Activated CD8-positive, alpha-beta memory T cell treated with anti-CD3 and anti-CD28 coated beads for 1 hour (primary cell): ENCODE data around the gene LRMDA.

ENCODE experiments used
- DNase-seq, 2 donors: peaks; one replicate each; pipeline ENCODE4 v3.0.0-alpha.2; 2020; ENCODE audit warnings: low read depth in 1 of 2; ENCODE audit errors: extremely low read depth in 1 of 2

The LRMDA gene

GRCh38 chr10:75443362-75443761 lies 11.9 kb downstream of the LRMDA start:
- DNase-seq, result no peak

- no peak for DNase-seq
These were observed 13.5 kb downstream of the LRMDA start for GRCh38 chr10:75444781-75445386.

GRCh38 chr10:75446508-75446907 lies 15.1 kb downstream of the LRMDA start:
- no peak for DNase-seq

GRCh38 chr10:75448166-75448565 lies 16.7 kb downstream of the LRMDA start:
- no peak for DNase-seq

GRCh38 chr10:75449382-75450074 lies 18.1 kb downstream of the LRMDA start:
- DNase-seq, result no peak

GRCh38 chr10:75450075-75450445 lies 18.6 kb downstream of the LRMDA start:
- DNase-seq, result no peak

- no peak for DNase-seq
These were observed 19.5 kb downstream of the LRMDA start for GRCh38 chr10:75450644-75451640.

- no peak for DNase-seq
These were observed 20.4 kb downstream of the LRMDA start for GRCh38 chr10:75451831-75452230.

GRCh38 chr10:75452997-75453396 lies 21.6 kb downstream of the LRMDA start:
- DNase-seq, result no peak

- DNase-seq, result no peak
These were observed 24.7 kb downstream of the LRMDA start for GRCh38 chr10:75456122-75456521.

GRCh38 chr10:75460059-75460458 lies 28.6 kb downstream of the LRMDA start:
- no peak for DNase-seq

- DNase-seq, result no peak
These were observed 30.5 kb downstream of the LRMDA start for GRCh38 chr10:75461672-75462649.

GRCh38 chr10:75462865-75463264 lies 31.4 kb downstream of the LRMDA start:
- no peak for DNase-seq

- no peak for DNase-seq
These were observed 33.3 kb downstream of the LRMDA start for GRCh38 chr10:75464478-75465449.

GRCh38 chr10:75465450-75465827 lies 34.0 kb downstream of the LRMDA start:
- DNase-seq, result no peak

GRCh38 chr10:75466001-75466400 lies 34.6 kb downstream of the LRMDA start:
- DNase-seq, result no peak

- no peak for DNase-seq
These were observed 35.5 kb downstream of the LRMDA start for GRCh38 chr10:75466886-75467285.

GRCh38 chr10:75468612-75469005 lies 37.2 kb downstream of the LRMDA start:
- no peak for DNase-seq

GRCh38 chr10:75469006-75469616 lies 37.7 kb downstream of the LRMDA start:
- DNase-seq, result no peak
